B cell (primary cell): ENCODE results near the gene JMJD1C. TPM values are rescaled to one million over a fixed set of nuclear protein-coding genes. Genes with fewer than 3 reads are reported as not detected.

Experiments
- ATAC-seq: fragments of 200-7000 bp; cut with Tn5 transposase; one replicate; pipeline ENCODE4 v1.10.0; 2021; ENCODE audit warnings: low read depth, mild to moderate bottlenecking, moderate number of reproducible peaks, moderate library complexity
- CTCF ChIA-PET: fragments of 350-600 bp; sonication (Branson Sonifier 250); formaldehyde crosslinking; loops from one replicate; lab custom pipeline; 2021; ENCODE audit warnings: antibody characterized with exemption, inconsistent platforms; lab: Charles Lee
- POLR2A ChIA-PET: fragments of 350-600 bp; sonication (Branson Sonifier 250); formaldehyde crosslinking; loops from one replicate; lab custom pipeline; 2021; ENCODE audit warnings: antibody characterized with exemption; lab: Charles Lee
- DNase-seq: peaks from one replicate; pipeline ENCODE4 v3.0.0; 2013
- H2AFZ ChIP-seq: 2 replicates; pipeline ENCODE4 v1.6.1; 2012; ENCODE audit warnings: mild to moderate bottlenecking, low read depth, low read length; ENCODE audit not compliant: insufficient read depth, poor library complexity, severe bottlenecking
- H3K27ac ChIP-seq, 2 donors: 1 replicate in 1 of 2; 2 replicates in 1 of 2; pipeline ENCODE4 v1.5.1; 2012 to 2013; ENCODE audit warnings: low read length in 2 of 2, mild to moderate bottlenecking in 2 of 2, moderate library complexity in 1 of 2
- H3K27me3 ChIP-seq, 4 experiments: fragments of 200-600 bp in 1 of 4; sonication (generic) in 1 of 4; replicated peaks in 1 of 4; 1 replicate in 2 of 4; 2 replicates in 2 of 4; pipeline versions ENCODE4 v1.6.1 to v1.7.0; 2013 to 2016; ENCODE audit warnings: low read length in 3 of 4, mild to moderate bottlenecking in 2 of 4, mixed read lengths in 1 of 4, moderate library complexity in 1 of 4; ENCODE audit not compliant: insufficient read depth in 4 of 4, control insufficient read depth in 3 of 4; ENCODE audit errors: control extremely low read depth in 1 of 4
- H3K36me3 ChIP-seq, 2 experiments: replicated peaks in 1 of 2; 1 replicate in 1 of 2; 2 replicates in 1 of 2; pipeline versions ENCODE4 v1.6.1 to v1.7.1; 2013; ENCODE audit warnings: low read length in 1 of 2; ENCODE audit not compliant: insufficient read depth in 2 of 2, control insufficient read depth in 1 of 2; ENCODE audit errors: control extremely low read depth in 1 of 2, extremely low read depth in 1 of 2
- H3K4me1 ChIP-seq, 2 donors: fragments of 200-600 bp in 1 of 2; sonication (generic) in 1 of 2; 1 replicate in 1 of 2; 2 replicates in 1 of 2; pipeline versions ENCODE4 v1.5.1 to v1.6.1; 2013 to 2017; ENCODE audit warnings: low read length in 2 of 2; ENCODE audit not compliant: control insufficient read depth in 2 of 2, insufficient read depth in 2 of 2
- H3K4me2 ChIP-seq: replicated peaks from 2 replicates; pipeline ENCODE3; 2012; ENCODE audit warnings: mild to moderate bottlenecking, low read depth, low read length; ENCODE audit not compliant: poor library complexity, severe bottlenecking
- H3K4me3 ChIP-seq, 5 experiments: fragments of 200-600 bp in 1 of 5; sonication (generic) in 1 of 5; 1 replicate in 3 of 5; 2 replicates in 2 of 5; pipeline versions ENCODE4 v1.5.1 to v1.7.0; 2011 to 2016; ENCODE audit warnings: low read length in 4 of 5, mild to moderate bottlenecking in 4 of 5, low read depth in 2 of 5, control low read depth in 1 of 5, moderate library complexity in 1 of 5; ENCODE audit not compliant: insufficient read depth in 1 of 5; ENCODE audit errors: control extremely low read depth in 1 of 5, extremely low read depth in 1 of 5
- H3K79me2 ChIP-seq: fragments of 200-600 bp; sonication (generic); one replicate; pipeline ENCODE4 v1.6.0; 2016; ENCODE audit warnings: low read length; ENCODE audit not compliant: control insufficient read depth, insufficient read depth
- H3K9ac ChIP-seq: fragments of 200-600 bp; sonication (generic); 2 replicates; pipeline ENCODE4 v1.6.1; 2017; ENCODE audit warnings: mild to moderate bottlenecking, low read length, moderate library complexity
- H3K9me3 ChIP-seq, 3 donors: one replicate each; pipeline versions ENCODE4 v1.6.1 to v1.7.1; 2013; ENCODE audit warnings: low read length in 2 of 3; ENCODE audit not compliant: control insufficient read depth in 2 of 3, insufficient read depth in 1 of 3; ENCODE audit errors: control extremely low read depth in 1 of 3
- H4K20me1 ChIP-seq: 2 replicates; pipeline ENCODE4 v1.6.0; 2012; ENCODE audit warnings: mild to moderate bottlenecking, low read length; ENCODE audit not compliant: insufficient read depth, control insufficient read depth, poor library complexity, severe bottlenecking
- H3K27ac Mint-ChIP-seq: one replicate; pipeline ENCODE4 v1.8.0; 2021; ENCODE audit warnings: mixed read lengths
- H3K27me3 Mint-ChIP-seq: one replicate; pipeline ENCODE4 v1.8.0; 2021; ENCODE audit warnings: mixed read lengths
- H3K4me1 Mint-ChIP-seq: one replicate; pipeline ENCODE4 v1.8.0; 2021; ENCODE audit warnings: mixed read lengths
- H3K4me3 Mint-ChIP-seq: one replicate; pipeline ENCODE4 v1.8.0; 2021; ENCODE audit warnings: mixed read lengths
- H3K9me3 Mint-ChIP-seq: one replicate; pipeline ENCODE4 v1.8.0; 2022; ENCODE audit warnings: mixed read lengths; ENCODE audit not compliant: insufficient read depth
- CTCF ChIP-seq: fragments of 200-600 bp; IDR thresholded peaks from one replicate; pipeline ENCODE4 v1.8.0; 2022; ENCODE audit warnings: antibody characterized with exemption, mild to moderate bottlenecking
- EZH2 ChIP-seq: IDR thresholded peaks from 2 replicates; pipeline ENCODE4 v1.6.1; 2012; ENCODE audit warnings: borderline replicate concordance, low read depth, mild to moderate bottlenecking, moderate library complexity, low read length; ENCODE audit not compliant: insufficient read depth, poor library complexity, severe bottlenecking
- WGBS: methylation state at CpG from one replicate; pipeline ENCODE4 v1.1.5; 2013; ENCODE audit warnings: missing lambda C conversion rate; ENCODE audit not compliant: insufficient coverage; 5-methylcytosine and 5-hydroxymethylcytosine counted together
- intact Hi-C: fragments of 100-400 bp; cut with micrococcal nuclease; formaldehyde crosslinking; loops from one replicate; pipeline ENCODE4 v1.10.0; 2022
- polyA plus RNA-seq: library from polyadenylated mRNA; depleted of rRNA; stranded (reverse); fragments of >200 nt; gene quantifications from 2 replicates; pipeline ENCODE4 v1.2.3, GENCODE V29; 2012
- total RNA-seq, 2 donors: library from RNA; stranded (reverse); fragments of 120-200 nt in 1 of 2; gene quantifications; 1 replicate in 1 of 2; 2 replicates in 1 of 2; pipeline versions ENCODE4 v1.2.3 to v1.2.4, GENCODE V29; 2013 to 2022

The JMJD1C gene
- total and polyA plus RNA-seq, 2 donors (not counting 1 experiment from before 2014, with no cell fraction given), result 81.8 to 235 TPM

GRCh38 chr10:63123727-63124362 is 341.9 kb downstream of the JMJD1C start:
- no peak overlapping the region for H3K27ac Mint-ChIP-seq
- Histone ChIP-seq H3K36me3 (no peaks in the 10 kb centered on the region), H3K9ac (no peak overlapping the region), H2AFZ (no peak overlapping the region), H3K27me3 (no peaks in the 10 kb centered on the region), H4K20me1 (no peaks in the 10 kb centered on the region), H3K9me3 (no peaks in the 10 kb centered on the region), H3K27ac (no peak overlapping the region), H3K79me2 (no peaks in the 10 kb centered on the region), H3K4me1 (no peaks in the 10 kb centered on the region), H3K4me2 (no peak overlapping the region), H3K4me3 (no peak overlapping the region)
- no peak for TF ChIP-seq EZH2
- no peak for TF ChIP-seq CTCF
- ATAC-seq (no peak), DNase-seq (no peak)
- peaks cover 5% of the 10 kb centered on the region for H3K27me3 Mint-ChIP-seq
- no peaks in the 10 kb centered on the region for H3K9me3 Mint-ChIP-seq
- intact Hi-C loops, result no loop called here
- CTCF ChIA-PET, result no interaction called here
- no peaks in the 10 kb centered on the region for H3K4me1 Mint-ChIP-seq
- POLR2A ChIA-PET, result no interaction called here
- WGBS, result 83% methylated on average over 1 of the region's 2 CpGs
- no peak overlapping the region for H3K4me3 Mint-ChIP-seq

- no peak overlapping the region for H3K27ac ChIP-seq
- H3K4me1 Mint-ChIP-seq, result no peaks in the 10 kb centered on the region
- TF ChIP-seq EZH2 (no peak), CTCF (no peak)
- H2AFZ ChIP-seq, result no peak overlapping the region
- ChIA-PET CTCF (no interaction called here), POLR2A (no interaction called here)
- no peaks in the 10 kb centered on the region for H3K27me3 ChIP-seq
- no peaks in the 10 kb centered on the region for H3K79me2 ChIP-seq
- no peak overlapping the region for H3K4me2 ChIP-seq
- H3K27me3 Mint-ChIP-seq, result peaks cover 5% of the 10 kb centered on the region
- H3K9me3 Mint-ChIP-seq, result no peaks in the 10 kb centered on the region
- no peaks in the 10 kb centered on the region for H3K36me3 ChIP-seq
- no peak for DNase-seq
- H4K20me1 ChIP-seq, result no peaks in the 10 kb centered on the region
- H3K4me3 ChIP-seq, result no peak overlapping the region
- H3K4me1 ChIP-seq, result no peaks in the 10 kb centered on the region
- intact Hi-C loops, result no loop called here
- ATAC-seq, result no peak
- no peak overlapping the region for H3K27ac Mint-ChIP-seq
- no peaks in the 10 kb centered on the region for H3K9me3 ChIP-seq
- no peak overlapping the region for H3K9ac ChIP-seq
- no peak overlapping the region for H3K4me3 Mint-ChIP-seq
Observed at GRCh38 chr10:63120554-63120953, 345.2 kb downstream of the JMJD1C start.
